GM12878 (cell line): ENCODE measurements around the gene BARX2. TPM values are rescaled to one million over a fixed set of nuclear protein-coding genes. Genes with fewer than 3 reads are reported as not detected.

Source experiments
- ATAC-seq: fragments of 200-7000 bp; cut with Tn5 transposase; 3 replicates; pipeline ENCODE4 v1.9.1; 2020; ENCODE audit warnings: mild to moderate bottlenecking, moderate library complexity
- BruUV-seq: library from RNA; stranded (reverse); fragments of 400-500 nt; replicated peaks from 2 replicates; lab custom pipeline; 2021; lab: Mats Ljungman, UMichigan
- CTCF ChIA-PET: fragments of 300-600 bp; sonication (Branson Sonifier 250); formaldehyde crosslinking; extraction: SDS; loops from one replicate; lab custom pipeline; 2021; ENCODE audit warnings: inconsistent platforms; lab: Yijun Ruan, JAX
- POLR2A ChIA-PET: fragments of 350-600 bp; formaldehyde crosslinking; extraction: SDS; loops from one replicate; lab custom pipeline; 2021; ENCODE audit warnings: inconsistent platforms; lab: Charles Lee
- RAD21 ChIA-PET: fragments of 300-600 bp; sonication (Branson Sonifier 250); formaldehyde crosslinking; loops from one replicate; lab custom pipeline; 2023; ENCODE audit warnings: antibody characterized with exemption; ENCODE audit not compliant: unreplicated experiment; lab: Charles Lee
- SMC1A ChIA-PET: fragments of 300-600 bp; sonication (Branson Sonifier 250); formaldehyde crosslinking; loops from one replicate; lab custom pipeline; 2023; ENCODE audit not compliant: unreplicated experiment, uncharacterized antibody; lab: Charles Lee
- DNase-seq: peaks from one replicate; pipeline ENCODE4 v3.0.0-alpha.2; 2011; ENCODE audit warnings: low read depth, low spot score
- FAIRE-seq: peaks from 3 replicates; lab custom pipeline; 2011; peaks lifted over from hg19 to GRCh38; lab: Jason Lieb, UNC
- H2AFZ ChIP-seq: 2 replicates; pipeline ENCODE4 v1.6.0; 2011; ENCODE audit warnings: low read depth, low read length, control low read depth; ENCODE audit not compliant: control insufficient read depth
- H3K27ac ChIP-seq: 2 replicates; pipeline ENCODE4 v1.5.1; 2011; ENCODE audit warnings: control low read depth; ENCODE audit not compliant: control insufficient read depth, insufficient read depth
- H3K27me3 ChIP-seq, 2 experiments: replicated peaks in 1 of 2; 2 replicates each; pipeline versions ENCODE4 v1.6.0 to v1.6.1; 2011; ENCODE audit warnings: low read length in 1 of 2; ENCODE audit not compliant: control insufficient read depth in 2 of 2, insufficient read depth in 2 of 2
- H3K36me3 ChIP-seq, 2 experiments: 2 replicates each; pipeline ENCODE4 v1.5.1; 2011; ENCODE audit warnings: low read length in 1 of 2; ENCODE audit not compliant: control insufficient read depth in 2 of 2, insufficient read depth in 2 of 2
- H3K4me1 ChIP-seq: 2 replicates; pipeline ENCODE4 v1.6.1; 2011; ENCODE audit warnings: mild to moderate bottlenecking, low read length, moderate library complexity, mixed read lengths; ENCODE audit not compliant: control insufficient read depth, insufficient read depth
- H3K4me2 ChIP-seq: 2 replicates; pipeline ENCODE4 v1.6.0; 2011; ENCODE audit warnings: control low read depth; ENCODE audit not compliant: control insufficient read depth, insufficient read depth
- H3K4me3 ChIP-seq: fragments of 200-600 bp; sonication (generic); 2 replicates; pipeline ENCODE4 v1.5.1; 2016
- H3K79me2 ChIP-seq: 2 replicates; pipeline ENCODE4 v1.6.0; 2011; ENCODE audit warnings: low read length; ENCODE audit not compliant: control insufficient read depth, insufficient read depth
- H3K9ac ChIP-seq: 2 replicates; pipeline ENCODE4 v1.8.0; 2011; ENCODE audit warnings: low read length, control low read depth, mixed read lengths; ENCODE audit not compliant: control insufficient read depth, insufficient read depth
- H3K9me3 ChIP-seq: replicated peaks from 3 replicates; pipeline ENCODE4 v1.5.1; 2011; ENCODE audit warnings: mild to moderate bottlenecking, low read length; ENCODE audit not compliant: control insufficient read depth, insufficient read depth
- H4K20me1 ChIP-seq: 2 replicates; pipeline ENCODE4 v1.6.0; 2011; ENCODE audit not compliant: control insufficient read depth, insufficient read depth
- ATF3 ChIP-seq: IDR thresholded peaks from 2 replicates; pipeline ENCODE4 v1.6.1; 2011; ENCODE audit warnings: low read depth, mild to moderate bottlenecking, low read length, moderate library complexity, borderline replicate concordance; ENCODE audit errors: extremely low read depth
- BCL3 ChIP-seq: IDR thresholded peaks from 2 replicates; pipeline ENCODE4 v1.6.1; 2011; ENCODE audit warnings: borderline replicate concordance, low read depth, mild to moderate bottlenecking, moderate library complexity, low read length; ENCODE audit not compliant: insufficient read depth, poor library complexity, severe bottlenecking
- CEBPB ChIP-seq, 2 experiments: fragments of 150-350 bp in 1 of 2; IDR thresholded peaks; 2 replicates each; pipeline ENCODE4 v1.6.1; 2012 to 2014; ENCODE audit warnings: low read depth in 2 of 2, low read length in 2 of 2, borderline replicate concordance in 1 of 2, inconsistent platforms in 1 of 2
- CEBPZ ChIP-seq: fragments of 150-350 bp; IDR thresholded peaks from 2 replicates; pipeline ENCODE4 v1.6.1; 2016; ENCODE audit warnings: low read depth, low read length
- CHD1 ChIP-seq: IDR thresholded peaks from 2 replicates; pipeline ENCODE4 v1.6.1; 2012; ENCODE audit warnings: low read depth, low read length, improper control_type of control experiment
- EP300 ChIP-seq, 2 experiments: fragments of 150-350 bp in 1 of 2; IDR thresholded peaks; 2 replicates each; pipeline ENCODE4 v1.6.1; 2011 to 2012; ENCODE audit warnings: low read depth in 2 of 2, low read length in 2 of 2, borderline replicate concordance in 1 of 2, improper control_type of control experiment in 1 of 2, inconsistent platforms in 1 of 2; ENCODE audit not compliant: control insufficient read depth in 1 of 2
- FOXK2 ChIP-seq: fragments of 450-650 bp; IDR thresholded peaks from 2 replicates; pipeline ENCODE4 v1.6.1; 2017; ENCODE audit warnings: mild to moderate bottlenecking, moderate library complexity
- HDAC6 ChIP-seq: fragments of 200-600 bp; sonication (generic); IDR thresholded peaks from one replicate; pipeline ENCODE4 v1.8.0; 2017; ENCODE audit warnings: antibody characterized with exemption; ENCODE audit not compliant: unreplicated experiment
- LARP7 ChIP-seq: fragments of 450-650 bp; IDR thresholded peaks from 2 replicates; pipeline ENCODE4 v1.6.1; 2017; ENCODE audit warnings: mild to moderate bottlenecking
- MTA2 ChIP-seq: fragments of 450-650 bp; IDR thresholded peaks from 2 replicates; pipeline ENCODE4 v1.6.1; 2016; ENCODE audit warnings: low read depth, mild to moderate bottlenecking, moderate library complexity
- NBN ChIP-seq: fragments of 450-650 bp; IDR thresholded peaks from 2 replicates; pipeline ENCODE4 v1.6.1; 2016
- NR2C2 ChIP-seq: IDR thresholded peaks from 2 replicates; pipeline ENCODE4 v1.6.1; 2011; ENCODE audit warnings: borderline replicate concordance, low read depth; ENCODE audit not compliant: control insufficient read depth, insufficient read length
- POLR2AphosphoS2 ChIP-seq: IDR thresholded peaks from 2 replicates; pipeline ENCODE4 v1.6.1; 2011; ENCODE audit warnings: low read depth, mild to moderate bottlenecking, low read length, improper control_type of control experiment, moderate library complexity
- RB1 ChIP-seq: fragments of 450-650 bp; formaldehyde crosslinking; IDR thresholded peaks from 2 replicates; pipeline ENCODE4 v1.6.1; 2017; ENCODE audit warnings: mild to moderate bottlenecking, borderline replicate concordance
- SMAD5 ChIP-seq: IDR thresholded peaks from 2 replicates; pipeline ENCODE4 v1.6.1; 2016; ENCODE audit warnings: antibody characterized with exemption, low read depth
- TAF1 ChIP-seq: IDR thresholded peaks from 2 replicates; pipeline ENCODE4 v1.6.1; 2011; ENCODE audit warnings: mild to moderate bottlenecking, low read depth, low read length, borderline replicate concordance
- TBL1XR1 ChIP-seq: IDR thresholded peaks from 2 replicates; pipeline ENCODE4 v1.6.1; 2012; ENCODE audit warnings: low read depth, low read length, improper control_type of control experiment
- TCF3 ChIP-seq: IDR thresholded peaks from 2 replicates; pipeline ENCODE4 v1.6.1; 2012; ENCODE audit warnings: low read depth, mild to moderate bottlenecking, low read length, borderline replicate concordance; ENCODE audit not compliant: insufficient read depth
- ZNF217 ChIP-seq: fragments of 450-650 bp; IDR thresholded peaks from 2 replicates; pipeline ENCODE4 v1.6.1; 2017; ENCODE audit warnings: antibody characterized with exemption, mild to moderate bottlenecking
- WGBS: methylation state at CpG from one replicate; pipeline ENCODE4 v1.1.6; 2016; ENCODE audit warnings: low lambda C conversion rate; ENCODE audit not compliant: insufficient replicate concordance, insufficient coverage; ENCODE audit errors: missing lambda C conversion rate; 5-methylcytosine and 5-hydroxymethylcytosine counted together
- in situ Hi-C: fragments of 300-500 bp; cut with MboI; formaldehyde crosslinking; loops from 9 replicates; pipeline ENCODE4 v1.14.3; 2018; ENCODE audit warnings: mixed read lengths
- intact Hi-C: fragments of 100-400 bp; cut with micrococcal nuclease; formaldehyde crosslinking; loops from one replicate; pipeline ENCODE4 v1.14.2; 2022; ENCODE audit not compliant: unreplicated experiment
- polyA plus RNA-seq, 11 experiments: library from polyadenylated mRNA; depleted of rRNA in 4 of 11; unstranded in 6 of 11; stranded (reverse) in 5 of 11; fragments of >200 nt; fragmentation: Nextera tagmentation in 4 of 11; fragmentation: Illumina TruSeq in 1 of 11; extraction: Ambion mirVana in 4 of 11; extraction: Trizol in 1 of 11; gene quantifications; 1 replicate in 1 of 11; 2 replicates in 10 of 11; pipeline versions ENCODE4 v1.2.1 to v1.2.3, GENCODE V29; 2011 to 2016; ENCODE audit warnings: inconsistent platforms in 2 of 11, missing spikeins in 2 of 11, low read depth in 1 of 11
- total RNA-seq, 4 experiments: library from RNA; depleted of rRNA in 3 of 4; stranded (reverse); fragments of >200 nt in 3 of 4; fragmentation: Illumina TruSeq in 1 of 4; extraction: Trizol in 1 of 4; gene quantifications; 2 replicates each; pipeline versions ENCODE4 v1.2.1 to v1.2.3, GENCODE V29; 2013 to 2021

BARX2 gene
- total and polyA plus RNA-seq, 10 of the 15 experiments (the other 5 are each of a cell fraction or from before 2014, with no cell fraction given), result 0.07 to 0.84 TPM; not detected in 8

GRCh38 chr11:129359748-129360147, 15.9 kb upstream of the BARX2 start:
- WGBS, result 0% methylated on average over 2 of the region's 2 CpGs
- H3K79me2 ChIP-seq, result no peaks in the 10 kb centered on the region
- H3K27ac ChIP-seq, result no peak overlapping the region
- BruUV-seq, result no TSS peak
- H3K9ac ChIP-seq, result no peak overlapping the region
- FAIRE-seq (no peak), DNase-seq (no peak), ATAC-seq (no peak)
- no peaks in the 10 kb centered on the region for H3K4me1 ChIP-seq
- ChIA-PET SMC1A (interaction anchor here (0.5 kb wide), 1 partner anchor 508 kb away, joined by 3 read pairs; no protein-coding TSS in a partner anchor), POLR2A (no interaction called here), CTCF (no interaction called here), RAD21 (no interaction called here)
- no peak overlapping the region for H3K4me3 ChIP-seq
- H4K20me1 ChIP-seq, result no peaks in the 10 kb centered on the region
- intact Hi-C loops (no loop called here), in situ Hi-C loops (loop anchor here (5.0 kb wide), 1 partner anchor 388 kb away; no protein-coding TSS in a partner anchor)
- no peaks in the 10 kb centered on the region for H3K36me3 ChIP-seq
- no peaks in the 10 kb centered on the region for H3K9me3 ChIP-seq
- H3K4me2 ChIP-seq, result no peak overlapping the region
- no peaks in the 10 kb centered on the region; a peak in 1 of 4 replicates for H3K27me3 ChIP-seq
- TF ChIP-seq POLR2AphosphoS2, result no peak
- no peak for TF ChIP-seq RB1
- no peak for TF ChIP-seq FOXK2
- no peak for TF ChIP-seq TCF3
- no peak for TF ChIP-seq LARP7
- TF ChIP-seq ZNF217, result no peak
- no peak for TF ChIP-seq NBN
- TF ChIP-seq NR2C2, result no peak
- TF ChIP-seq HDAC6, result no peak
- no peak for TF ChIP-seq CHD1
- no peak for TF ChIP-seq CEBPB (IDR thresholded peaks at IDR 0.05; ENCODE audit: borderline replicate concordance in 1 of 2, low read depth in 2 of 2, low read length in 2 of 2)
- TF ChIP-seq TAF1, result no peak
- no peak for TF ChIP-seq MTA2
- no peak for TF ChIP-seq EP300 (IDR thresholded peaks at IDR 0.05; ENCODE audit: borderline replicate concordance in 1 of 2, control insufficient read depth in 1 of 2, low read depth in 2 of 2, low read length in 2 of 2)
- TF ChIP-seq TBL1XR1, result no peak
- no peak for TF ChIP-seq CEBPZ
- no peak for TF ChIP-seq BCL3
- no peak for TF ChIP-seq SMAD5
- no peak for TF ChIP-seq ATF3
- no peak overlapping the region for H2AFZ ChIP-seq
